Trophoblast cell (in vitro differentiated cells and primary cell): ENCODE measurements around the gene GRID1.
"Not testable (repeated sequence)": the region's sequence is repeated elsewhere in the genome, so short reads cannot be mapped to it uniquely, and the experiment has no call there.

Source experiments
- DNase-seq, 2 donors: peaks; one replicate each; pipeline ENCODE4 v3.0.0-alpha.2; 2016
- H2AFZ ChIP-seq: 2 replicates; pipeline ENCODE4 v1.6.1; 2013; ENCODE audit warnings: low read length, moderate library complexity, mild to moderate bottlenecking; ENCODE audit not compliant: insufficient read depth, poor library complexity
- H2AK5ac ChIP-seq: 2 replicates; pipeline ENCODE4 v1.6.1; 2013; ENCODE audit warnings: mild to moderate bottlenecking, low read length
- H2BK120ac ChIP-seq: 2 replicates; pipeline ENCODE4 v1.6.1; 2013; ENCODE audit warnings: low read length, mild to moderate bottlenecking, moderate library complexity; ENCODE audit not compliant: insufficient read depth, poor library complexity
- H2BK12ac ChIP-seq: 2 replicates; pipeline ENCODE4 v1.6.1; 2013; ENCODE audit warnings: mild to moderate bottlenecking, low read length, moderate library complexity
- H2BK5ac ChIP-seq: 2 replicates; pipeline ENCODE4 v1.6.1; 2013; ENCODE audit warnings: low read length, low read depth, moderate library complexity, mild to moderate bottlenecking; ENCODE audit not compliant: poor library complexity
- H3K14ac ChIP-seq: 2 replicates; pipeline ENCODE4 v1.6.1; 2013; ENCODE audit warnings: mild to moderate bottlenecking, low read length
- H3K18ac ChIP-seq: 2 replicates; pipeline ENCODE4 v1.6.1; 2013; ENCODE audit warnings: mild to moderate bottlenecking, low read length
- H3K23ac ChIP-seq: 2 replicates; pipeline ENCODE4 v1.6.1; 2013; ENCODE audit warnings: low read length
- H3K27ac ChIP-seq: 2 replicates; pipeline ENCODE4 v1.5.1; 2013; ENCODE audit warnings: low read depth, mild to moderate bottlenecking, inconsistent platforms, low read length, moderate library complexity
- H3K27me3 ChIP-seq: 2 replicates; pipeline ENCODE4 v1.6.1; 2013; ENCODE audit warnings: inconsistent platforms, mild to moderate bottlenecking, low read length, moderate library complexity; ENCODE audit not compliant: insufficient read depth
- H3K36me3 ChIP-seq, 2 experiments: 1 replicate in 1 of 2; 2 replicates in 1 of 2; pipeline ENCODE4 v1.6.1; 2013; ENCODE audit warnings: low read length in 2 of 2, mild to moderate bottlenecking in 2 of 2, moderate library complexity in 1 of 2; ENCODE audit not compliant: insufficient read depth in 2 of 2, control insufficient read depth in 1 of 2
- H3K4ac ChIP-seq: 2 replicates; pipeline ENCODE4 v1.6.1; 2013; ENCODE audit warnings: low read depth, mild to moderate bottlenecking, low read length, moderate library complexity
- H3K4me1 ChIP-seq, 2 experiments: 1 replicate in 1 of 2; 2 replicates in 1 of 2; pipeline ENCODE4 v1.6.1; 2013; ENCODE audit warnings: low read length in 2 of 2, mild to moderate bottlenecking in 2 of 2, moderate library complexity in 1 of 2; ENCODE audit not compliant: insufficient read depth in 2 of 2, control insufficient read depth in 1 of 2
- H3K4me2 ChIP-seq: 2 replicates; pipeline ENCODE4 v1.6.1; 2013; ENCODE audit warnings: inconsistent platforms, mild to moderate bottlenecking, low read length, moderate library complexity
- H3K4me3 ChIP-seq: 2 replicates; pipeline ENCODE4 v1.5.1; 2013; ENCODE audit warnings: mild to moderate bottlenecking, low read depth, low read length, inconsistent platforms
- H3K79me1 ChIP-seq: one replicate; pipeline ENCODE4 v1.6.1; 2013; ENCODE audit warnings: low read length
- H3K79me2 ChIP-seq: 2 replicates; pipeline ENCODE4 v1.6.1; 2013; ENCODE audit warnings: low read length, mild to moderate bottlenecking; ENCODE audit not compliant: control insufficient read depth, insufficient read depth, poor library complexity
- H3K9ac ChIP-seq: 2 replicates; pipeline ENCODE4 v1.6.1; 2013; ENCODE audit warnings: mild to moderate bottlenecking, low read length
- H3K9me3 ChIP-seq: 2 replicates; pipeline ENCODE4 v1.6.1; 2013; ENCODE audit warnings: low read depth, mild to moderate bottlenecking, control low read depth, inconsistent platforms, low read length; ENCODE audit not compliant: insufficient read depth
- H4K12ac ChIP-seq: 2 replicates; pipeline ENCODE4 v1.6.1; 2013; ENCODE audit warnings: low read depth, mild to moderate bottlenecking, low read length, moderate library complexity
- H4K8ac ChIP-seq: 2 replicates; pipeline ENCODE4 v1.6.1; 2013; ENCODE audit warnings: low read depth, mild to moderate bottlenecking, low read length, moderate library complexity
- H4K91ac ChIP-seq: one replicate; pipeline ENCODE4 v1.6.1; 2013; ENCODE audit warnings: low read depth, mild to moderate bottlenecking, low read length, moderate library complexity
- WGBS: extraction: QIAGEN DNeasy Blood & Tissue Kit; methylation state at CpG from one replicate; pipeline ENCODE4 v1.1.7; 2013; ENCODE audit warnings: missing lambda C conversion rate; ENCODE audit not compliant: insufficient read length, insufficient coverage; ENCODE audit errors: extremely low coverage; 5-methylcytosine and 5-hydroxymethylcytosine counted together

GRID1 gene

GRCh38 chr10:86244297-86245014 is 122.1 kb downstream of the GRID1 start:
- H3K79me2 ChIP-seq, result no peaks in the 10 kb centered on the region
- H3K18ac ChIP-seq, result no peak overlapping the region
- H3K79me1 ChIP-seq, result no peaks in the 10 kb centered on the region
- no peak overlapping the region for H2BK12ac ChIP-seq
- no peak overlapping the region for H4K91ac ChIP-seq
- H3K4me1 ChIP-seq, result no peaks in the 10 kb centered on the region
- H3K9me3 ChIP-seq, result peaks cover 6% of the 10 kb centered on the region
- H3K27me3 ChIP-seq, result no peaks in the 10 kb centered on the region
- H2BK120ac ChIP-seq, result no peak overlapping the region
- H2BK5ac ChIP-seq, result no peak overlapping the region
- H3K4ac ChIP-seq, result no peak overlapping the region
- H3K14ac ChIP-seq, result no peak overlapping the region
- H2AFZ ChIP-seq, result no peak overlapping the region
- no peaks in the 10 kb centered on the region for H3K36me3 ChIP-seq
- no peak overlapping the region for H3K23ac ChIP-seq
- no peak overlapping the region for H3K9ac ChIP-seq
- H3K4me2 ChIP-seq, result no peak overlapping the region
- H2AK5ac ChIP-seq, result no peak overlapping the region
- H4K8ac ChIP-seq, result no peak overlapping the region
- DNase-seq, result no peak
- no peak overlapping the region for H3K4me3 ChIP-seq
- no CpG with 5 or more reads among the region's 16 CpGs for WGBS
- no peak overlapping the region for H4K12ac ChIP-seq
- H3K27ac ChIP-seq, result no peak overlapping the region

- Histone ChIP-seq H2AFZ (no peak overlapping the region), H3K36me3 (no peaks in the 10 kb centered on the region), H3K9ac (no peak overlapping the region), H3K79me1 (no peaks in the 10 kb centered on the region), H3K9me3 (peaks cover 7% of the 10 kb centered on the region), H2BK5ac (no peak overlapping the region), H4K12ac (no peak overlapping the region), H3K14ac (no peak overlapping the region), H3K18ac (no peak overlapping the region), H4K8ac (no peak overlapping the region), H3K23ac (no peak overlapping the region), H2AK5ac (no peak overlapping the region), H3K4me2 (no peak overlapping the region), H2BK12ac (no peak overlapping the region), H4K91ac (no peak overlapping the region), H3K4me3 (no peak overlapping the region), H2BK120ac (no peak overlapping the region), H3K4ac (no peak overlapping the region), H3K27ac (no peak overlapping the region), H3K27me3 (no peaks in the 10 kb centered on the region), H3K79me2 (no peaks in the 10 kb centered on the region), H3K4me1 (no peaks in the 10 kb centered on the region)
- DNase-seq, result no peak
- WGBS, result no CpG with 5 or more reads among the region's 10 CpGs
These were observed 122.9 kb downstream of the GRID1 start for GRCh38 chr10:86243651-86244155.

DNA sequence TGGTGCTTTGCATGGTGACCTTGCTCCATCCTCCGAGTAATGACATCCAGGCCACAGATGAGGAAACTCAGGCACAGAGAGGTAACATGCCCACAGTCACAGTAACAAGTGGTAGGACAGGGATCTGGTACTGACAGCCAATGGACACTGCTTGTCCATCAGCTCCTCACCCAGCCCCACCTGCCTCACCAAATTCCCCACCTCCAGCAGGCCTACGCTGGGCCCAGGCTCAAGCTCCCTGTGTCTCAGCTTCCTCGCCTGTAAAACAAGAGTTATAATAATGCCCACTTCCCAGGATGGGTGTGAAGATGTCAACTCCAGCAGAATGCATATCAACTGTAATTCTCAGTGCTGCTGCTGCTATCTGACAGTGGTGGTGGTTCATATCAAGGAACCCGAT is 123.8 kb downstream of the GRID1 start:
- Histone ChIP-seq H4K12ac (no peak overlapping the region), H3K9ac (no peak overlapping the region), H3K9me3 (peaks cover 11% of the 10 kb centered on the region), H4K91ac (no peak overlapping the region), H4K8ac (no peak overlapping the region), H2AFZ (no peak overlapping the region), H3K4me2 (no peak overlapping the region), H2AK5ac (no peak overlapping the region), H3K18ac (no peak overlapping the region), H3K36me3 (no peaks in the 10 kb centered on the region), H3K79me2 (no peaks in the 10 kb centered on the region), H3K4ac (no peak overlapping the region), H3K79me1 (no peaks in the 10 kb centered on the region), H3K23ac (no peak overlapping the region), H3K4me1 (no peaks in the 10 kb centered on the region), H2BK12ac (no peak overlapping the region), H3K27me3 (no peaks in the 10 kb centered on the region), H3K14ac (no peak overlapping the region), H2BK120ac (no peak overlapping the region), H3K4me3 (no peak overlapping the region), H3K27ac (no peak overlapping the region), H2BK5ac (no peak overlapping the region)
- no peak for DNase-seq
- no CpG with 5 or more reads among the region's 4 CpGs for WGBS

DNA sequence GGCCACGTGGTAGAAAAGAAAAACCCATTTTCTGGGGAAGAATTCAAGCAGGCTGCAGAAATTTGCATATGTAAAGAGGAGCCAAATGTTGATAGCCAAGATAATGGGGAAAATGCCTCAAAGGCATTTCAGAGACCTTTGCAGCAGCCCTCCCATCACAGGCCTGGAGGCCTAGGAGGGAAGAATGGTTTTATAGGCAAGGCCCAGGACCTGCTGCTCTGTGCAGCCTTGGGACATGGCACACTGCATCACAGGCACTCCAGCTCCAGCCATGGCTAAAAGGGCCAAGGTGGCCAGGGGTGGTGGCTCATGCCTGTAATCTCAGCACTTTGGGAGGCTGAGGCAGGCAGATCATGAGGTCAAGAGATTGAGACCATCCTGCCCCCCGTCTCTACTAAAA is 128.5 kb downstream of the GRID1 start:
- H4K12ac ChIP-seq, H2BK5ac ChIP-seq, H3K18ac ChIP-seq, H2AK5ac ChIP-seq, DNase-seq, H3K23ac ChIP-seq, H3K27me3 ChIP-seq, H3K4me2 ChIP-seq, H3K14ac ChIP-seq, H3K4ac ChIP-seq, H3K4me3 ChIP-seq, H3K9ac ChIP-seq, H3K27ac ChIP-seq, H3K79me1 ChIP-seq, H2BK12ac ChIP-seq, H2BK120ac ChIP-seq, H3K36me3 ChIP-seq, H3K79me2 ChIP-seq, H3K4me1 ChIP-seq, H4K91ac ChIP-seq, H4K8ac ChIP-seq, H2AFZ ChIP-seq: not testable (repeated sequence)
- WGBS, result no CpG with 5 or more reads among the region's 2 CpGs
- H3K9me3 ChIP-seq, result peaks cover 12% of the 10 kb centered on the region
